HepG2 (cell line): ENCODE results near the gene OGA. TPM values are rescaled to one million over a fixed set of nuclear protein-coding genes. Genes with fewer than 3 reads are reported as not detected.

ENCODE experiments used
- ASH2L ChIP-seq: fragments of 300-600, 200-600 bp; sonication (generic); IDR thresholded peaks from 2 replicates; pipeline ENCODE4 v1.7.0; 2017; ENCODE audit warnings: low read depth, mild to moderate bottlenecking, moderate library complexity, mixed read lengths, low read length; ENCODE audit not compliant: insufficient read length
- CBX1 ChIP-seq: IDR thresholded peaks from one replicate; pipeline ENCODE4 v1.6.1; 2016; ENCODE audit warnings: antibody characterized with exemption, low read depth
- HDAC1 ChIP-seq: sonication (generic); formaldehyde crosslinking; IDR thresholded peaks from 2 replicates; pipeline ENCODE4 v1.5.1; 2020; ENCODE audit warnings: mild to moderate bottlenecking, missing genetic modification reagents
- MEIS2 ChIP-seq: sonication (generic); formaldehyde crosslinking; IDR thresholded peaks from 2 replicates; pipeline ENCODE4 v1.9.0; 2021; ENCODE audit warnings: mild to moderate bottlenecking, missing genetic modification reagents
- NFKBIZ ChIP-seq: IDR thresholded peaks from 2 replicates; pipeline ENCODE4 v1.6.1; 2018; ENCODE audit warnings: missing genetic modification reagents, missing compliant biosample characterization
- NR2F2 ChIP-seq: IDR thresholded peaks from 2 replicates; pipeline ENCODE4 v1.6.1; 2012; ENCODE audit warnings: low read depth, inconsistent platforms, borderline replicate concordance
- PITX1 ChIP-seq: sonication (generic); formaldehyde crosslinking; IDR thresholded peaks from 2 replicates; pipeline ENCODE4 v1.5.1; 2020; ENCODE audit warnings: mild to moderate bottlenecking, missing genetic modification reagents
- POLR2A ChIP-seq, 2 experiments: IDR thresholded peaks; 2 replicates each; pipeline ENCODE4 v1.6.1; 2011; ENCODE audit warnings: low read depth in 2 of 2, low read length in 2 of 2, mild to moderate bottlenecking in 1 of 2, moderate library complexity in 1 of 2; ENCODE audit not compliant: insufficient read depth in 1 of 2
- RBFOX2 ChIP-seq: fragments of 200-400 bp; formaldehyde crosslinking; IDR thresholded peaks from 2 replicates; pipeline ENCODE4 v1.6.1; 2017; ENCODE audit warnings: low read depth, mild to moderate bottlenecking, low read length
- SALL2 ChIP-seq: sonication (generic); formaldehyde crosslinking; IDR thresholded peaks from 2 replicates; pipeline ENCODE4 v1.8.1; 2023; ENCODE audit warnings: mild to moderate bottlenecking, missing genetic modification reagents, inconsistent platforms
- YEATS4 ChIP-seq: sonication (generic); formaldehyde crosslinking; IDR thresholded peaks from 2 replicates; pipeline ENCODE4 v1.4.0; 2020; ENCODE audit warnings: missing genetic modification reagents, borderline replicate concordance
- ZFX ChIP-seq: sonication (generic); formaldehyde crosslinking; IDR thresholded peaks from 2 replicates; pipeline ENCODE4 v1.4.0; 2020; ENCODE audit warnings: mild to moderate bottlenecking, low read depth, missing genetic modification reagents, moderate library complexity
- ZMYM4 ChIP-seq: sonication (generic); formaldehyde crosslinking; IDR thresholded peaks from 2 replicates; pipeline ENCODE4 v1.8.1; 2023; ENCODE audit warnings: mild to moderate bottlenecking, missing genetic modification reagents
- ZNF160 ChIP-seq: sonication (generic); formaldehyde crosslinking; IDR thresholded peaks from 2 replicates; pipeline ENCODE4 v1.8.0; 2022; ENCODE audit warnings: mild to moderate bottlenecking, inconsistent platforms, missing genetic modification reagents
- ZNF333 ChIP-seq: sonication (generic); formaldehyde crosslinking; IDR thresholded peaks from 2 replicates; pipeline ENCODE4 v1.4.0; 2020; ENCODE audit warnings: mild to moderate bottlenecking, missing genetic modification reagents, borderline replicate concordance
- ZNF557 ChIP-seq: sonication (generic); formaldehyde crosslinking; IDR thresholded peaks from 2 replicates; pipeline ENCODE4 v1.4.0; 2020; ENCODE audit warnings: missing genetic modification reagents
- ZNF616 ChIP-seq: sonication (generic); formaldehyde crosslinking; IDR thresholded peaks from 2 replicates; pipeline ENCODE4 v1.5.0; 2020; ENCODE audit warnings: low read depth, mild to moderate bottlenecking, missing genetic modification reagents
- ZNF75D ChIP-seq: sonication (generic); formaldehyde crosslinking; IDR thresholded peaks from 2 replicates; pipeline ENCODE4 v1.8.1; 2023; ENCODE audit warnings: missing genetic modification reagents, mild to moderate bottlenecking, borderline replicate concordance
- ZNF776 ChIP-seq: sonication (generic); formaldehyde crosslinking; IDR thresholded peaks from 2 replicates; pipeline ENCODE4 v1.4.0; 2020; ENCODE audit warnings: mild to moderate bottlenecking, missing genetic modification reagents
- polyA plus RNA-seq, 8 experiments: library from polyadenylated mRNA; depleted of rRNA in 3 of 8; stranded (reverse) in 7 of 8; unstranded in 1 of 8; fragments of >200 nt; fragmentation: Illumina TruSeq in 4 of 8; extraction: Trizol in 4 of 8; gene quantifications; 2 replicates each; pipeline versions ENCODE4 v1.2.1 to v1.2.3, GENCODE V29; 2011 to 2016; ENCODE audit warnings: low read depth in 4 of 8, missing spikeins in 1 of 8, mixed read lengths in 1 of 8; ENCODE audit not compliant: insufficient read depth in 1 of 8
- total RNA-seq, 5 experiments: library from RNA; depleted of rRNA; stranded (reverse); fragments of >200 nt; fragmentation: Illumina TruSeq; extraction: Trizol; gene quantifications; 2 replicates each; pipeline ENCODE4 v1.2.3, GENCODE V29; 2016; ENCODE audit warnings: low read depth in 1 of 5
- TF ChIP-seq, protein P1 (sequence below): sonication (generic); formaldehyde crosslinking; IDR thresholded peaks from 2 replicates; pipeline ENCODE4 v1.8.1; 2023; ENCODE audit warnings: mild to moderate bottlenecking, moderate library complexity, missing genetic modification reagents
- TF ChIP-seq, protein P2 (sequence below): IDR thresholded peaks from 2 replicates; pipeline ENCODE4 v1.6.1; 2016; ENCODE audit warnings: mild to moderate bottlenecking
- TF ChIP-seq, protein P3 (sequence below): sonication (generic); formaldehyde crosslinking; IDR thresholded peaks from 2 replicates; pipeline ENCODE4 v1.4.0; 2020; ENCODE audit warnings: low read depth, missing genetic modification reagents
- TF ChIP-seq, protein P4 (sequence below): sonication (generic); formaldehyde crosslinking; IDR thresholded peaks from 2 replicates; pipeline ENCODE4 v1.5.1; 2020; ENCODE audit warnings: mild to moderate bottlenecking, missing genetic modification reagents, moderate library complexity

Gene OGA
- total and polyA plus RNA-seq, 2 of the 13 experiments (the other 11 are each of a cell fraction or from before 2014, with no cell fraction given), result 33.2 to 39.8 TPM

DNA sequence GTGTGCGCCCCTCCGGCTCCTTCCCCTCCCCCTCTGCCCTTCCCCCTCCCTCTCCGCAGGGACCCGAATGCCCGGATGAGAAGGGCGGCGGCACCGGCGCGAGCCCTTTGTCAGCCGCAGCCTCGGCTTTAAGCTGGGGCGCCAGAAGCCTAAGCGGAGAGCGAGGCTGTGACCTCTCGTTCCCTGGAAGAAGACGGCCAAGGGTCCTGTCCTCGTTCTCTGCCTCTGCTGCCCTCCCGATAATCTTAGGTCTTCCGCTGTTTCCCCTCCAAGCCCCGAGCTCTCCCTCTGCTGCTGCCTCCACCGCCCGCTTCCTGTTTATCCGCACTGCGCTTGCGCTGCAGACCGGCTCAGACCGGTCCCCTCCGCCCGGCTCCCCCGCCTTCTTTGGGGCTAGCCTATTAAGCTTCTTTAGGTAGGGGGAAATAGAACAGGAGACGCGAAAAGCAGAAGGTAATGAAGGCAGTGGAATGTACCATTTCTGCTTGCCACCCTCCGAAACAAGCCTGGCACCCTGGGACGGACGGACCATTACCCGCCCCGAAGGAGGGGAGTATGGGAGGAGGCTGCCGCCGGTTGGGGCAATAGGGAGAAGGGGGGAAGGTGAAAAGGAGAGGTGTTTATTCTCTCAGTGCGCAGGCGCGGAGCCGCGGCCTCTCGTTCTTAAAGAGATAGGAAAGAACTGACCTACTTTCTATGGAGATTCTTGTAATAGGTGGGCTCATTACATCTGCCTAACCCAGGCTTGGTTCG is at the start of gene OGA (continued):
- TF ChIP-seq, protein P1, sequence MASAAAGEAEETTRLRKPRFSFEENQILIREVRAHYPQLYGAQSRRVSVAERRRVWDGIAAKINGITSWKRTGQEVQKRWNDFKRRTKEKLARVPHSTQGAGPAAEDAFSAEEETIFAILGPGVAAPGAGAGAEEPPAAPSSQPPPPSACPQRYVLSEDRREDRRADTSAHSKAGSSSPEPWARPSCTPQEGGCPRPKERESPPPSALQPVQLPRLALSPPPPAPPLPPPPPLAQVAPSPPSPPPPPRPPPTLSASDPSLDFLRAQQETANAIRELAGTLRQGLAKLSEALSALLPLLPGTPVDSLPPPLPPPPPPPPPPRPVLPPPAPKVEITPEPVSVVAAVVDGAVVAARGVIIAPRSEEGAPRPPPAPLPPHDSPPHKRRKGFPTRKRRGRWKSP (CRISPR knock-in tag), result no peak
- TF ChIP-seq ZNF616 (no peak; the same call in 1 of the 2 replicates), CBX1 (no peak), ZNF776 (CRISPR knock-in tag) (no peak), NR2F2 (peak; percentile 41; the same call in 1 of the 2 replicates), POLR2A (IDR thresholded peaks at IDR 0.05; ENCODE audit: insufficient read depth in 1 of 2, low read depth in 2 of 2, low read length in 2 of 2) (peak; percentile 85 to 87), PITX1 (peak; percentile 17; the same call in 1 of the 2 replicates), MEIS2 (CRISPR knock-in tag) (peak; percentile 74), ZNF75D (CRISPR knock-in tag) (no peak), RBFOX2 (peak; percentile 79), ZNF333 (CRISPR knock-in tag) (0 out of 2 replicates have a peak, but pooled peaks have one; percentile 9), ZMYM4 (CRISPR knock-in tag) (peak; percentile 37; the same call in 1 of the 2 replicates), ZNF557 (CRISPR knock-in tag) (0 out of 2 replicates have a peak, but pooled peaks have one; percentile 35), NFKBIZ (no peak), ZNF160 (CRISPR knock-in tag) (peak; percentile 25; the same call in 1 of the 2 replicates), ASH2L (no peak), ZFX (CRISPR knock-in tag) (peak; percentile 36), YEATS4 (CRISPR knock-in tag) (peak; percentile 69), SALL2 (CRISPR knock-in tag) (peak; percentile 68), HDAC1 (CRISPR knock-in tag) (peak; percentile 92)
- TF ChIP-seq, protein P2, sequence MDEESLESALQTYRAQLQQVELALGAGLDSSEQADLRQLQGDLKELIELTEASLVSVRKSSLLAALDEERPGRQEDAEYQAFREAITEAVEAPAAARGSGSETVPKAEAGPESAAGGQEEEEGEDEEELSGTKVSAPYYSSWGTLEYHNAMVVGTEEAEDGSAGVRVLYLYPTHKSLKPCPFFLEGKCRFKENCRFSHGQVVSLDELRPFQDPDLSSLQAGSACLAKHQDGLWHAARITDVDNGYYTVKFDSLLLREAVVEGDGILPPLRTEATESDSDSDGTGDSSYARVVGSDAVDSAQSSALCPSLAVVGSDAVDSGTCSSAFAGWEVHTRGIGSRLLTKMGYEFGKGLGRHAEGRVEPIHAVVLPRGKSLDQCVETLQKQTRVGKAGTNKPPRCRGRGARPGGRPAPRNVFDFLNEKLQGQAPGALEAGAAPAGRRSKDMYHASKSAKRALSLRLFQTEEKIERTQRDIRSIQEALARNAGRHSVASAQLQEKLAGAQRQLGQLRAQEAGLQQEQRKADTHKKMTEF (CRISPR knock-in tag), result peak; percentile 36; the same call in 1 of the 2 replicates
- TF ChIP-seq, protein P3, sequence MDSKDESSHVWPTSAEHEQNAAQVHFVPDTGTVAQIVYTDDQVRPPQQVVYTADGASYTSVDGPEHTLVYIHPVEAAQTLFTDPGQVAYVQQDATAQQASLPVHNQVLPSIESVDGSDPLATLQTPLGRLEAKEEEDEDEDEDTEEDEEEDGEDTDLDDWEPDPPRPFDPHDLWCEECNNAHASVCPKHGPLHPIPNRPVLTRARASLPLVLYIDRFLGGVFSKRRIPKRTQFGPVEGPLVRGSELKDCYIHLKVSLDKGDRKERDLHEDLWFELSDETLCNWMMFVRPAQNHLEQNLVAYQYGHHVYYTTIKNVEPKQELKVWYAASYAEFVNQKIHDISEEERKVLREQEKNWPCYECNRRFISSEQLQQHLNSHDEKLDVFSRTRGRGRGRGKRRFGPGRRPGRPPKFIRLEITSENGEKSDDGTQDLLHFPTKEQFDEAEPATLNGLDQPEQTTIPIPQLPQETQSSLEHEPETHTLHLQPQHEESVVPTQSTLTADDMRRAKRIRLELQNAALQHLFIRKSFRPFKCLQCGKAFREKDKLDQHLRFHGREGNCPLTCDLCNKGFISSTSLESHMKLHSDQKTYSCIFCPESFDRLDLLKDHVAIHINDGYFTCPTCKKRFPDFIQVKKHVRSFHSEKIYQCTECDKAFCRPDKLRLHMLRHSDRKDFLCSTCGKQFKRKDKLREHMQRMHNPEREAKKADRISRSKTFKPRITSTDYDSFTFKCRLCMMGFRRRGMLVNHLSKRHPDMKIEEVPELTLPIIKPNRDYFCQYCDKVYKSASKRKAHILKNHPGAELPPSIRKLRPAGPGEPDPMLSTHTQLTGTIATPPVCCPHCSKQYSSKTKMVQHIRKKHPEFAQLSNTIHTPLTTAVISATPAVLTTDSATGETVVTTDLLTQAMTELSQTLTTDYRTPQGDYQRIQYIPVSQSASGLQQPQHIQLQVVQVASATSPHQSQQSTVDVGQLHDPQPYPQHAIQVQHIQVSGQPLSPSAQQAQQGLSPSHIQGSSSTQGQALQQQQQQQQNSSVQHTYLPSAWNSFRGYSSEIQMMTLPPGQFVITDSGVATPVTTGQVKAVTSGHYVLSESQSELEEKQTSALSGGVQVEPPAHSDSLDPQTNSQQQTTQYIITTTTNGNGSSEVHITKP (CRISPR knock-in tag), result peak; percentile 99
- TF ChIP-seq, protein P4, sequence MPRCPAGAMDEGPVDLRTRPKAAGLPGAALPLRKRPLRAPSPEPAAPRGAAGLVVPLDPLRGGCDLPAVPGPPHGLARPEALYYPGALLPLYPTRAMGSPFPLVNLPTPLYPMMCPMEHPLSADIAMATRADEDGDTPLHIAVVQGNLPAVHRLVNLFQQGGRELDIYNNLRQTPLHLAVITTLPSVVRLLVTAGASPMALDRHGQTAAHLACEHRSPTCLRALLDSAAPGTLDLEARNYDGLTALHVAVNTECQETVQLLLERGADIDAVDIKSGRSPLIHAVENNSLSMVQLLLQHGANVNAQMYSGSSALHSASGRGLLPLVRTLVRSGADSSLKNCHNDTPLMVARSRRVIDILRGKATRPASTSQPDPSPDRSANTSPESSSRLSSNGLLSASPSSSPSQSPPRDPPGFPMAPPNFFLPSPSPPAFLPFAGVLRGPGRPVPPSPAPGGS (CRISPR knock-in tag), result 0 out of 2 replicates have a peak, but pooled peaks have one; percentile 62
